Liver (tissue), 9 donors: ENCODE data around the gene KANTR. TPM values are rescaled to one million over a fixed set of nuclear protein-coding genes. Genes with fewer than 3 reads are reported as not detected.

Experiments used
- DNase-seq: peaks from one replicate; pipeline ENCODE4 v3.0.0-alpha.2; 2017; ENCODE audit warnings: low spot score
- H3K27ac ChIP-seq, 2 donors: one replicate each; pipeline ENCODE4 v1.7.0; 2013; ENCODE audit warnings: inconsistent platforms in 2 of 2, low read length in 2 of 2, control low read depth in 1 of 2, low read depth in 1 of 2, mild to moderate bottlenecking in 1 of 2
- H3K27me3 ChIP-seq, 4 donors: one replicate each; pipeline versions ENCODE4 v1.6.1 to v1.7.0; 2013; ENCODE audit warnings: low read length in 3 of 4, inconsistent platforms in 1 of 4, mild to moderate bottlenecking in 1 of 4, moderate library complexity in 1 of 4; ENCODE audit not compliant: control insufficient read depth in 4 of 4, insufficient read depth in 4 of 4
- H3K36me3 ChIP-seq, 4 donors: one replicate each; pipeline versions ENCODE4 v1.6.1 to v1.7.0; 2013; ENCODE audit warnings: low read length in 3 of 4, mild to moderate bottlenecking in 3 of 4, low read depth in 1 of 4, moderate library complexity in 1 of 4; ENCODE audit not compliant: control insufficient read depth in 4 of 4, insufficient read depth in 3 of 4
- H3K4me1 ChIP-seq, 4 donors: one replicate each; pipeline versions ENCODE4 v1.6.1 to v1.7.0; 2013; ENCODE audit warnings: low read length in 3 of 4, mild to moderate bottlenecking in 3 of 4, moderate library complexity in 1 of 4; ENCODE audit not compliant: control insufficient read depth in 4 of 4, insufficient read depth in 4 of 4
- H3K4me3 ChIP-seq, 3 donors: one replicate each; pipeline versions ENCODE4 v1.6.1 to v1.7.0; 2013; ENCODE audit warnings: low read length in 3 of 3, control low read depth in 1 of 3, low read depth in 1 of 3, mild to moderate bottlenecking in 1 of 3
- H3K9ac ChIP-seq, 2 donors: one replicate each; pipeline ENCODE4 v1.7.0; 2013; ENCODE audit warnings: low read length in 2 of 2, mild to moderate bottlenecking in 2 of 2, moderate library complexity in 2 of 2, control low read depth in 1 of 2, low read depth in 1 of 2
- H3K9me3 ChIP-seq, 4 donors: one replicate each; pipeline versions ENCODE4 v1.6.1 to v1.7.0; 2013; ENCODE audit warnings: low read length in 3 of 4; ENCODE audit not compliant: control insufficient read depth in 4 of 4
- FOXA1 ChIP-seq: IDR thresholded peaks from 2 replicates; pipeline ENCODE4 v1.6.1; 2016; ENCODE audit warnings: antibody characterized with exemption
- FOXA2 ChIP-seq: IDR thresholded peaks from 2 replicates; pipeline ENCODE4 v1.6.1; 2016; ENCODE audit warnings: antibody characterized with exemption
- GABPA ChIP-seq, 2 donors: IDR thresholded peaks in 1 of 2; conservative IDR thresholded peaks in 1 of 2; 2 replicates each; pipeline ENCODE4 v1.6.1; 2016; ENCODE audit warnings: antibody characterized with exemption in 2 of 2, mild to moderate bottlenecking in 1 of 2, moderate library complexity in 1 of 2
- HNF4A ChIP-seq, 2 donors: conservative IDR thresholded peaks; 2 replicates each; pipeline ENCODE4 v1.6.1; 2016; ENCODE audit warnings: antibody characterized with exemption in 2 of 2, mild to moderate bottlenecking in 2 of 2
- JUND ChIP-seq, 2 donors: IDR thresholded peaks; 2 replicates each; pipeline ENCODE4 v1.6.1; 2016; ENCODE audit warnings: antibody characterized with exemption in 2 of 2
- RAD21 ChIP-seq, 2 donors: IDR thresholded peaks; 2 replicates each; pipeline ENCODE4 v1.6.1; 2016; ENCODE audit warnings: antibody characterized with exemption in 2 of 2, mild to moderate bottlenecking in 2 of 2
- RXRA ChIP-seq, 2 donors: IDR thresholded peaks; 2 replicates each; pipeline ENCODE4 v1.6.1; 2017 to 2018; ENCODE audit warnings: antibody characterized with exemption in 2 of 2, mild to moderate bottlenecking in 1 of 2
- SP1 ChIP-seq: IDR thresholded peaks from 2 replicates; pipeline ENCODE4 v1.6.1; 2018; ENCODE audit warnings: antibody characterized with exemption, mild to moderate bottlenecking
- TAF1 ChIP-seq: conservative IDR thresholded peaks from 2 replicates; pipeline ENCODE4 v1.6.1; 2016; ENCODE audit warnings: antibody characterized with exemption, mild to moderate bottlenecking
- YY1 ChIP-seq: IDR thresholded peaks from 2 replicates; pipeline ENCODE4 v1.6.1; 2016; ENCODE audit warnings: antibody characterized with exemption, mild to moderate bottlenecking
- WGBS: extraction: QIAGEN DNeasy Blood & Tissue Kit; methylation state at CpG from one replicate; pipeline ENCODE4 v1.1.7; 2013; 5-methylcytosine and 5-hydroxymethylcytosine counted together
- polyA plus RNA-seq, 2 donors: library from polyadenylated mRNA; stranded (reverse) in 1 of 2; unstranded in 1 of 2; fragments of 200-250 nt in 1 of 2; fragments of >200 nt in 1 of 2; fragmentation: Nextera tagmentation in 1 of 2; extraction: Ambion mirVana in 1 of 2; gene quantifications; one replicate each; pipeline versions ENCODE4 v1.2.1 to v1.2.3, GENCODE V29; 2013 to 2015
- total RNA-seq, 2 donors: library from RNA; depleted of rRNA; stranded (reverse); fragments of >200 nt; gene quantifications; one replicate each; pipeline ENCODE4 v1.2.3, GENCODE V29; 2014
- TF ChIP-seq, protein P1 (sequence below): IDR thresholded peaks from 2 replicates; pipeline ENCODE4 v1.6.1; 2016; ENCODE audit warnings: antibody characterized with exemption, mild to moderate bottlenecking
- TF ChIP-seq, protein P2 (sequence below): IDR thresholded peaks from 2 replicates; pipeline ENCODE4 v1.6.1; 2016; ENCODE audit warnings: antibody characterized with exemption
- TF ChIP-seq, protein P3 (sequence below): fragments of 150-350 bp; IDR thresholded peaks from 2 replicates; pipeline ENCODE4 v1.5.1; 2017; ENCODE audit warnings: improper control_type of control experiment, low read depth, low read length; ENCODE audit not compliant: missing input control
- TF ChIP-seq, protein P4 (sequence below): IDR thresholded peaks from 2 replicates; pipeline ENCODE4 v1.6.1; 2016; ENCODE audit warnings: antibody characterized with exemption
- donor health status: healthy.
- donor health status: healthy.
- donor health status: healthy.
- donor health status: healthy.
- donor health status: healthy.

Gene KANTR
- total and polyA plus RNA-seq, 4 donors: 0.44 to 13.6 (median 4.7) TPM

DNA sequence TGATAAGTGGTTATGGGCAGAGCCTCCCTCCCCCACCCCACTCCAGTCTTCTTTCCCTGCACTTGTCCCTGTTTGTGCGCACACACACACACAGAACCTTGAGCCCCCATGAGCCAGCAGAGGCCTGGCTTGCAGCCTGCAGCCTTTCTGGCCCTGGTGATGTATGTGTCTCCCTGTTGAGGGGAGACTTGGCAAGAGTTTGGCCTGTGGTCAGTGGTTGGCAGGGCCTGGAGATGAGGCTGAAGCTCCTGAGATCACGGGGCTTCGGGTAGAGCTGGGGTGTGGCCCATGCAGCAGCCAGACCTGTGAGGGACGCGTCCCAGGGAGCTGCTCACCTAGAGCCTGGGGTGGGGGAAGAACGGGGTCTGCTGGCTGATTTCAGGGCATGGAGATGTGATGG lies 43.1 kb upstream of the KANTR start (continued):
- TF ChIP-seq, protein P1, sequence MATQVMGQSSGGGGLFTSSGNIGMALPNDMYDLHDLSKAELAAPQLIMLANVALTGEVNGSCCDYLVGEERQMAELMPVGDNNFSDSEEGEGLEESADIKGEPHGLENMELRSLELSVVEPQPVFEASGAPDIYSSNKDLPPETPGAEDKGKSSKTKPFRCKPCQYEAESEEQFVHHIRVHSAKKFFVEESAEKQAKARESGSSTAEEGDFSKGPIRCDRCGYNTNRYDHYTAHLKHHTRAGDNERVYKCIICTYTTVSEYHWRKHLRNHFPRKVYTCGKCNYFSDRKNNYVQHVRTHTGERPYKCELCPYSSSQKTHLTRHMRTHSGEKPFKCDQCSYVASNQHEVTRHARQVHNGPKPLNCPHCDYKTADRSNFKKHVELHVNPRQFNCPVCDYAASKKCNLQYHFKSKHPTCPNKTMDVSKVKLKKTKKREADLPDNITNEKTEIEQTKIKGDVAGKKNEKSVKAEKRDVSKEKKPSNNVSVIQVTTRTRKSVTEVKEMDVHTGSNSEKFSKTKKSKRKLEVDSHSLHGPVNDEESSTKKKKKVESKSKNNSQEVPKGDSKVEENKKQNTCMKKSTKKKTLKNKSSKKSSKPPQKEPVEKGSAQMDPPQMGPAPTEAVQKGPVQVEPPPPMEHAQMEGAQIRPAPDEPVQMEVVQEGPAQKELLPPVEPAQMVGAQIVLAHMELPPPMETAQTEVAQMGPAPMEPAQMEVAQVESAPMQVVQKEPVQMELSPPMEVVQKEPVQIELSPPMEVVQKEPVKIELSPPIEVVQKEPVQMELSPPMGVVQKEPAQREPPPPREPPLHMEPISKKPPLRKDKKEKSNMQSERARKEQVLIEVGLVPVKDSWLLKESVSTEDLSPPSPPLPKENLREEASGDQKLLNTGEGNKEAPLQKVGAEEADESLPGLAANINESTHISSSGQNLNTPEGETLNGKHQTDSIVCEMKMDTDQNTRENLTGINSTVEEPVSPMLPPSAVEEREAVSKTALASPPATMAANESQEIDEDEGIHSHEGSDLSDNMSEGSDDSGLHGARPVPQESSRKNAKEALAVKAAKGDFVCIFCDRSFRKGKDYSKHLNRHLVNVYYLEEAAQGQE: no peak
- no peak for TF ChIP-seq JUND (IDR thresholded peaks at IDR 0.05)

DNA sequence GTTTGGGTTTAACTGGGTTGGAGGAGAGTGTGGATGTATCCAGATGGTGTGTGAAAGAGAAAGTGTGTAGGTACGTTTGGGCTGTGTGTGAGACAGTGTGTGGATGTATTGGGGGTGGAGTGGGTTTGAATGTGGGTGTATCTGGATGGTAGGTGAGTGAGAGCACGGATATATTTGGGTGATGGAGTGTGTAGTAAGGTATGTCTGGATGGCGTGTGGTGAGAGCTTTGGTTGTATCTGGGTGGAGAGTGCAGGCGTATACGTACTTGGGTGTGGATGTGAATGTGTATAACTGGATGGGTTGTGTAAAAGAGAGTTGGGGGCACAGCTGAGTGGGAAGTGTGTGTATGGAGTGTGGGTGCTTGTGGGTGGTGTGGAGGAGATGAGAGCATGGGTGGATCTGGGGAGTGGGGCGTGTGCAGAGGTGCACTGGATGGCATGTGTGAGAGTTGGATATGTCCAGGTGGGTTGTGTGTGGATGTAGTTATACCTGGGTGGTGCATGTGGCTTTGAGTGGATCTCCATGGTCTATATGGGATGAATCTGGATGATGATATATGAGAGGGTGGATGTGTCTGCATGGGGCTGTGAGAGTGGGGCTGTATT lies 38.6 kb upstream of the KANTR start:
- 90% methylated on average over 6 of the region's 6 CpGs for WGBS
- no peaks in the 10 kb centered on the region for H3K36me3 ChIP-seq
- no peaks in the 10 kb centered on the region for H3K9me3 ChIP-seq
- no peak overlapping the region for H3K27ac ChIP-seq
- TF ChIP-seq, protein P1: no peak
- TF ChIP-seq SP1 (no peak), HNF4A (conservative IDR thresholded peaks at IDR 0.05) (no peak), FOXA1 (no peak), RAD21 (IDR thresholded peaks at IDR 0.05) (no peak), FOXA2 (no peak), JUND (IDR thresholded peaks at IDR 0.05) (no peak), GABPA (IDR thresholded peaks at IDR 0.05 in 1 of 2, conservative IDR thresholded peaks at IDR 0.05 in 1 of 2) (no peak), RXRA (IDR thresholded peaks at IDR 0.05) (no peak)
- TF ChIP-seq, protein P2, sequence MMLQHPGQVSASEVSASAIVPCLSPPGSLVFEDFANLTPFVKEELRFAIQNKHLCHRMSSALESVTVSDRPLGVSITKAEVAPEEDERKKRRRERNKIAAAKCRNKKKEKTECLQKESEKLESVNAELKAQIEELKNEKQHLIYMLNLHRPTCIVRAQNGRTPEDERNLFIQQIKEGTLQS: no peak
- H3K4me1 ChIP-seq: no peaks in the 10 kb centered on the region
- peaks cover 0 to under 1% (median 0%) of the 10 kb centered on the region in 4 donors for H3K27me3 ChIP-seq
- DNase-seq: no peak
- H3K4me3 ChIP-seq: no peak overlapping the region
- H3K9ac ChIP-seq: no peak overlapping the region

DNA sequence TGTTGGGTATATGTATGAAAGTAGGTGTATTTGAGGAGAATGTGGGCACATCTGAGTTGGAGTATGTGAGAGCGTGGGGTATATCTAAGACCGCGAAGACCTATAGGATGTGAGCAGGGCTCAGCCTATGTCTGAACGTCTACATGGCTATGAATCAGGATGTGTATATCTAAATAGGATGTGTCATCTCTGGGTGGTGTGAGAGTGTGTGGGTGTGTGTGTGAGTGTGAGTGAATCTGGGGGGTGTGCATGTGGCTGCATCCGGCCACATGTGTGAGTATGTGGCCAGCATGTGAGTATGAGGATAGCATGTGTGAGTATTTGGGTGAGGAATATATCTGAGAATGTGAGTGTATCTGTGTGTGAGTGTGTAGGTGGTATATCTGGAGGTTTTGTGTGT lies 37.6 kb upstream of the KANTR start:
- H3K4me1 ChIP-seq: no peaks in the 10 kb centered on the region
- no peak overlapping the region for H3K9ac ChIP-seq
- no peak overlapping the region for H3K27ac ChIP-seq
- WGBS: 86% methylated on average over 5 of the region's 5 CpGs
- no peaks in the 10 kb centered on the region for H3K9me3 ChIP-seq
- no peak overlapping the region for H3K4me3 ChIP-seq
- DNase-seq: no peak
- H3K36me3 ChIP-seq: no peaks in the 10 kb centered on the region
- H3K27me3 ChIP-seq: no peaks in the 10 kb centered on the region
- TF ChIP-seq YY1: no peak
- TF ChIP-seq, protein P3, sequence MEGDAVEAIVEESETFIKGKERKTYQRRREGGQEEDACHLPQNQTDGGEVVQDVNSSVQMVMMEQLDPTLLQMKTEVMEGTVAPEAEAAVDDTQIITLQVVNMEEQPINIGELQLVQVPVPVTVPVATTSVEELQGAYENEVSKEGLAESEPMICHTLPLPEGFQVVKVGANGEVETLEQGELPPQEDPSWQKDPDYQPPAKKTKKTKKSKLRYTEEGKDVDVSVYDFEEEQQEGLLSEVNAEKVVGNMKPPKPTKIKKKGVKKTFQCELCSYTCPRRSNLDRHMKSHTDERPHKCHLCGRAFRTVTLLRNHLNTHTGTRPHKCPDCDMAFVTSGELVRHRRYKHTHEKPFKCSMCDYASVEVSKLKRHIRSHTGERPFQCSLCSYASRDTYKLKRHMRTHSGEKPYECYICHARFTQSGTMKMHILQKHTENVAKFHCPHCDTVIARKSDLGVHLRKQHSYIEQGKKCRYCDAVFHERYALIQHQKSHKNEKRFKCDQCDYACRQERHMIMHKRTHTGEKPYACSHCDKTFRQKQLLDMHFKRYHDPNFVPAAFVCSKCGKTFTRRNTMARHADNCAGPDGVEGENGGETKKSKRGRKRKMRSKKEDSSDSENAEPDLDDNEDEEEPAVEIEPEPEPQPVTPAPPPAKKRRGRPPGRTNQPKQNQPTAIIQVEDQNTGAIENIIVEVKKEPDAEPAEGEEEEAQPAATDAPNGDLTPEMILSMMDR: no peak
- TF ChIP-seq, protein P1: no peak
- no peak for TF ChIP-seq TAF1
- TF ChIP-seq, protein P4, sequence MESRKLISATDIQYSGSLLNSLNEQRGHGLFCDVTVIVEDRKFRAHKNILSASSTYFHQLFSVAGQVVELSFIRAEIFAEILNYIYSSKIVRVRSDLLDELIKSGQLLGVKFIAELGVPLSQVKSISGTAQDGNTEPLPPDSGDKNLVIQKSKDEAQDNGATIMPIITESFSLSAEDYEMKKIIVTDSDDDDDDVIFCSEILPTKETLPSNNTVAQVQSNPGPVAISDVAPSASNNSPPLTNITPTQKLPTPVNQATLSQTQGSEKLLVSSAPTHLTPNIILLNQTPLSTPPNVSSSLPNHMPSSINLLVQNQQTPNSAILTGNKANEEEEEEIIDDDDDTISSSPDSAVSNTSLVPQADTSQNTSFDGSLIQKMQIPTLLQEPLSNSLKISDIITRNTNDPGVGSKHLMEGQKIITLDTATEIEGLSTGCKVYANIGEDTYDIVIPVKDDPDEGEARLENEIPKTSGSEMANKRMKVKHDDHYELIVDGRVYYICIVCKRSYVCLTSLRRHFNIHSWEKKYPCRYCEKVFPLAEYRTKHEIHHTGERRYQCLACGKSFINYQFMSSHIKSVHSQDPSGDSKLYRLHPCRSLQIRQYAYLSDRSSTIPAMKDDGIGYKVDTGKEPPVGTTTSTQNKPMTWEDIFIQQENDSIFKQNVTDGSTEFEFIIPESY: no peak
- TF ChIP-seq, protein P2: no peak
- TF ChIP-seq RAD21 (IDR thresholded peaks at IDR 0.05): no peak
- no peak for TF ChIP-seq SP1
